Transverse colon (tissue), 3 donors: ENCODE measurements around the gene CADM3.

Experiments
- POLR2A ChIP-seq: fragments of 450-650 bp; IDR thresholded peaks from one replicate; pipeline ENCODE4 v1.6.1; 2016; ENCODE audit warnings: antibody characterized with exemption, mild to moderate bottlenecking, moderate library complexity
- TF ChIP-seq, protein P1 (sequence below), 5 experiments: fragments of 200-600 bp in 3 of 5; fragments of 450-650 bp in 2 of 5; sonication (generic) in 3 of 5; IDR thresholded peaks; 1 replicate in 2 of 5; 2 replicates in 3 of 5; pipeline ENCODE4 v1.5.1; 2016 to 2017; ENCODE audit warnings: antibody characterized with exemption in 5 of 5, inconsistent platforms in 3 of 5, mild to moderate bottlenecking in 2 of 5, moderate library complexity in 1 of 5

DNA sequence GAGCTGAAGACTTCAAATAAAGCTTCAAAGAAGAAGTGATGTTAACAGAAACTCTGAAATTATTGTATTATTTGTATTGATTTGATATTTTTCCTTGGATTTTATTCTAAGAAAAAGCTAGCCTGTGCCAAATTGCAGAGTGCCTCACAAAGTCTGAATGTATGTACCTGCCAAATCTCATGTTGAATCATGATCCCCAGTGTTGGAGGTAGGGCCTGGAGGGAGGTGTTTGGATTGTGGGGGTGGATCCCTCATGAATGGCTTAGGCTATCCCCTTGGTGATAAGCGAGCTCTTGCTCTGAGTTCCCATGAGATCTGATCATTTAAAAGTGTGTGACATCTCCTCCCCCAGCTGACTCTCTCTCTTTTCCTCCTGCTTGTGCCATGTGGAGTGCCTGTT, 76.9 kb downstream of the CADM3 start:
- TF ChIP-seq POLR2A, result no peak
- TF ChIP-seq, protein P1, sequence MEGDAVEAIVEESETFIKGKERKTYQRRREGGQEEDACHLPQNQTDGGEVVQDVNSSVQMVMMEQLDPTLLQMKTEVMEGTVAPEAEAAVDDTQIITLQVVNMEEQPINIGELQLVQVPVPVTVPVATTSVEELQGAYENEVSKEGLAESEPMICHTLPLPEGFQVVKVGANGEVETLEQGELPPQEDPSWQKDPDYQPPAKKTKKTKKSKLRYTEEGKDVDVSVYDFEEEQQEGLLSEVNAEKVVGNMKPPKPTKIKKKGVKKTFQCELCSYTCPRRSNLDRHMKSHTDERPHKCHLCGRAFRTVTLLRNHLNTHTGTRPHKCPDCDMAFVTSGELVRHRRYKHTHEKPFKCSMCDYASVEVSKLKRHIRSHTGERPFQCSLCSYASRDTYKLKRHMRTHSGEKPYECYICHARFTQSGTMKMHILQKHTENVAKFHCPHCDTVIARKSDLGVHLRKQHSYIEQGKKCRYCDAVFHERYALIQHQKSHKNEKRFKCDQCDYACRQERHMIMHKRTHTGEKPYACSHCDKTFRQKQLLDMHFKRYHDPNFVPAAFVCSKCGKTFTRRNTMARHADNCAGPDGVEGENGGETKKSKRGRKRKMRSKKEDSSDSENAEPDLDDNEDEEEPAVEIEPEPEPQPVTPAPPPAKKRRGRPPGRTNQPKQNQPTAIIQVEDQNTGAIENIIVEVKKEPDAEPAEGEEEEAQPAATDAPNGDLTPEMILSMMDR (IDR thresholded peaks at IDR 0.05), result no peak
